Activated T-helper 2 cell treated with anti-CD3 and anti-CD28 coated beads, Interferon-gamma antibody, Interleukin-2, Interleukin-4, amounts not matched to agents 10 μg/mL and 5 μg/mL and 100 μg/mL, durations not matched to agents 14 hours and 24 hours and 36 hours (primary cell): ENCODE data around the gene FSCN2. TPM values are rescaled to one million over a fixed set of nuclear protein-coding genes. Genes with fewer than 3 reads are reported as not detected.
A peak's percentile ranks its signal among the peaks of the same experiment; 100 is the strongest.

Source experiments
- DNase-seq: peaks from one replicate; pipeline ENCODE4 v3.0.0; 2021; ENCODE audit warnings: low spot score
- H3K27ac Mint-ChIP-seq: one replicate; pipeline ENCODE4 v1.8.0; 2021; ENCODE audit warnings: mixed read lengths
- H3K27me3 Mint-ChIP-seq: one replicate; pipeline ENCODE4 v1.8.0; 2021; ENCODE audit warnings: low read depth, mixed read lengths
- H3K36me3 Mint-ChIP-seq: one replicate; pipeline ENCODE4 v1.8.0; 2021; ENCODE audit warnings: low read depth, mixed read lengths
- H3K4me1 Mint-ChIP-seq: one replicate; pipeline ENCODE4 v1.8.0; 2021; ENCODE audit warnings: low read depth, mixed read lengths
- H3K4me3 Mint-ChIP-seq: one replicate; pipeline ENCODE4 v1.8.0; 2021; ENCODE audit warnings: low read depth, mild to moderate bottlenecking, moderate library complexity, mixed read lengths
- H3K9me3 Mint-ChIP-seq: one replicate; pipeline ENCODE4 v1.8.0; 2021; ENCODE audit warnings: mixed read lengths
- intact Hi-C: fragments of 100-400 bp; cut with micrococcal nuclease; formaldehyde crosslinking; loops from one replicate; pipeline ENCODE4 v1.15.1; 2023
- total RNA-seq: library from RNA; stranded (reverse); gene quantifications from 2 replicates; pipeline ENCODE4 v1.2.3, GENCODE V29; 2022

FSCN2 gene
- total RNA-seq, result 1.1 TPM in 2 replicates

- DNase-seq, result no peak
- no peak within 1 kb of the TSS for H3K4me3 Mint-ChIP-seq
- intact Hi-C loops, result no loop called here
- H3K4me1 Mint-ChIP-seq, result no peaks in the 10 kb centered on the region
- no peaks in the 10 kb centered on the region for H3K27me3 Mint-ChIP-seq
- H3K27ac Mint-ChIP-seq, result no peak within 1 kb of the TSS
- no peaks in the 10 kb centered on the region for H3K9me3 Mint-ChIP-seq
- no peaks in the 10 kb centered on the region for H3K36me3 Mint-ChIP-seq
Measured at GRCh38 chr17:81527591-81528383, at the start of gene FSCN2. Gene FSCN2 (plus strand): TSS chr17:81528377. CDS start chr17:81528532, 155 bp downstream.

- H3K27me3 Mint-ChIP-seq, result peaks cover 32% of the 10 kb centered on the region
- no peak for DNase-seq
- H3K4me3 Mint-ChIP-seq, result no peak overlapping the region
- H3K4me1 Mint-ChIP-seq, result peaks cover 2% of the 10 kb centered on the region
- H3K36me3 Mint-ChIP-seq, result no peaks in the 10 kb centered on the region
- no peak overlapping the region for H3K27ac Mint-ChIP-seq
- H3K9me3 Mint-ChIP-seq, result no peaks in the 10 kb centered on the region
- intact Hi-C loops, result loop anchor here (5.0 kb wide), 2 partner anchors 77 to 92 kb away; no protein-coding TSS in a partner anchor
Measured at GRCh38 chr17:81479175-81480071, 48.8 kb upstream of the FSCN2 start.

GRCh38 chr17:81480140-81481072 lies 47.8 kb upstream of the FSCN2 start:
- Mint-ChIP-seq H3K36me3 (no peaks in the 10 kb centered on the region), H3K27me3 (peaks cover 32% of the 10 kb centered on the region), H3K27ac (no peak overlapping the region), H3K9me3 (no peaks in the 10 kb centered on the region), H3K4me1 (peaks cover 2% of the 10 kb centered on the region), H3K4me3 (no peak overlapping the region)
- DNase-seq, result no peak
- intact Hi-C loops, result loop anchor here (5.0 kb wide), 2 partner anchors 78 to 93 kb away; no protein-coding TSS in a partner anchor

GRCh38 chr17:81481073-81481799 lies 46.9 kb upstream of the FSCN2 start:
- intact Hi-C loops, result loop anchor here (5.0 kb wide), 2 partner anchors 79 to 94 kb away; no protein-coding TSS in a partner anchor
- no peaks in the 10 kb centered on the region for H3K9me3 Mint-ChIP-seq
- peak; percentile 51 for DNase-seq
- H3K4me3 Mint-ChIP-seq, result peak overlapping the region; percentile 70
- no peaks in the 10 kb centered on the region for H3K36me3 Mint-ChIP-seq
- H3K27me3 Mint-ChIP-seq, result peaks cover 32% of the 10 kb centered on the region
- H3K4me1 Mint-ChIP-seq, result peaks cover 6% of the 10 kb centered on the region
- H3K27ac Mint-ChIP-seq, result no peak overlapping the region

GRCh38 chr17:81481815-81482505 lies 46.2 kb upstream of the FSCN2 start:
- peak overlapping the region; percentile 70 for H3K4me3 Mint-ChIP-seq
- no peaks in the 10 kb centered on the region for H3K36me3 Mint-ChIP-seq
- intact Hi-C loops, result loop anchor here (5.0 kb wide), 2 partner anchors 80 to 95 kb away; no protein-coding TSS in a partner anchor
- H3K4me1 Mint-ChIP-seq, result peaks cover 10% of the 10 kb centered on the region
- H3K9me3 Mint-ChIP-seq, result no peaks in the 10 kb centered on the region
- no peak overlapping the region for H3K27ac Mint-ChIP-seq
- no peak for DNase-seq
- peaks cover 32% of the 10 kb centered on the region for H3K27me3 Mint-ChIP-seq

- intact Hi-C loops, result loop anchor here (5.0 kb wide), 2 partner anchors 80 to 95 kb away; no protein-coding TSS in a partner anchor
- no peak overlapping the region for H3K27ac Mint-ChIP-seq
- no peaks in the 10 kb centered on the region for H3K36me3 Mint-ChIP-seq
- peaks cover 32% of the 10 kb centered on the region for H3K27me3 Mint-ChIP-seq
- no peak for DNase-seq
- peak overlapping the region; percentile 13 for H3K4me3 Mint-ChIP-seq
- no peaks in the 10 kb centered on the region for H3K9me3 Mint-ChIP-seq
- peaks cover 11% of the 10 kb centered on the region for H3K4me1 Mint-ChIP-seq
Measured at GRCh38 chr17:81482673-81483072, 45.5 kb upstream of the FSCN2 start.

- Mint-ChIP-seq H3K27me3 (peaks cover 28% of the 10 kb centered on the region), H3K4me3 (peak overlapping the region; percentile 13)
Measured at GRCh38 chr17:81483085-81483861, 44.9 kb upstream of the FSCN2 start.

GRCh38 chr17:81483862-81484194 lies 44.3 kb upstream of the FSCN2 start:
- Mint-ChIP-seq H3K4me3 (no peak overlapping the region), H3K9me3 (no peaks in the 10 kb centered on the region), H3K4me1 (peaks cover 11% of the 10 kb centered on the region), H3K27ac (no peak overlapping the region), H3K27me3 (peaks cover 28% of the 10 kb centered on the region), H3K36me3 (no peaks in the 10 kb centered on the region)
- intact Hi-C loops, result loop anchor here (2.0 to 5.0 kb wide), 4 partner anchors 82 to 231 kb away; partner anchors contain the start of gene SLC38A10
- DNase-seq, result no peak

More at GRCh38 chr17:81483085-81483861, 44.9 kb upstream of the FSCN2 start:
- intact Hi-C loops, result loop anchor here (5.0 kb wide), 2 partner anchors 81 to 96 kb away; no protein-coding TSS in a partner anchor
- peaks cover 11% of the 10 kb centered on the region for H3K4me1 Mint-ChIP-seq
- H3K36me3 Mint-ChIP-seq, result no peaks in the 10 kb centered on the region
- H3K27ac Mint-ChIP-seq, result no peak overlapping the region
- no peaks in the 10 kb centered on the region for H3K9me3 Mint-ChIP-seq
- DNase-seq, result no peak

- intact Hi-C loops, result loop anchor here (2.0 to 5.0 kb wide), 4 partner anchors 82 to 232 kb away; partner anchors contain the start of gene SLC38A10
- Mint-ChIP-seq H3K4me1 (peaks cover 12% of the 10 kb centered on the region), H3K4me3 (peak overlapping the region; percentile 13), H3K27ac (no peak overlapping the region), H3K36me3 (no peaks in the 10 kb centered on the region), H3K9me3 (no peaks in the 10 kb centered on the region), H3K27me3 (peaks cover 28% of the 10 kb centered on the region)
- peak; percentile 84 for DNase-seq
Measured at GRCh38 chr17:81484195-81484979, 43.8 kb upstream of the FSCN2 start.
